HK-2 (cell line): ENCODE data around the gene MCRIP2.
A peak's percentile ranks its signal among the peaks of the same experiment; 100 is the strongest.

Experiments used
- DNase-seq: peaks from one replicate; pipeline ENCODE4 v3.0.0-alpha.2; 2018; ENCODE audit not compliant: unreplicated experiment

Gene MCRIP2

GRCh38 chr16:695355-696089 is 53.9 kb downstream of the MCRIP2 start:
- peak; percentile 72 for DNase-seq
